SH-SY5Y (cell line): ENCODE results near the gene NFIB.

Experiments used
- GATA2 ChIP-seq: IDR thresholded peaks from 2 replicates; pipeline ENCODE4 v1.6.1; 2011; ENCODE audit warnings: mild to moderate bottlenecking, low read depth, low read length
- GATA3 ChIP-seq: IDR thresholded peaks from 2 replicates; pipeline ENCODE4 v1.6.1; 2011; ENCODE audit warnings: low read depth, mild to moderate bottlenecking, low read length, moderate library complexity

DNA sequence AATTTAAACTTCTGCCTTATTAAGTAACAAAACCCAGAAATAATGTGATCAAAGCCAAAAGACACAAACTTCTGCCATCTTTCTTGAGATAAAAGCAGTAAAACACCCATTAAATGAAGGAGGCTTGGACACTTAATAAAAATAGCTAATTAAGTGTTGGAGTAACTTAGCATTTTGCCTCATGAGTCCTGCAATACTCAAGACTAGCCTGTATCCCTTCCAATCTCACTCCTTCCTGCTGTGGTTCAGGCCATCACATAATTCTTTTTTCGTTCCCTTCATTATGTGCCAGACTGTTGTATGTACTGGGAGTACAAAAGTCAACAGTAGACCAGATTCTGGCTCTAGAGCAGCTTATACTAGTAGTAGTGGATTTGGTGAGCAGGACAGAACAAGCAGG is 250.2 kb downstream of the NFIB start:
- TF ChIP-seq GATA2 (no peak), GATA3 (no peak)
